Glomerular visceral epithelial cell (primary cell): ENCODE results near the gene CLASRP.
"Not testable (repeated sequence)": the region's sequence is repeated elsewhere in the genome, so short reads cannot be mapped to it uniquely, and the experiment has no call there.

Experiments used
- DNase-seq: peaks from one replicate; pipeline ENCODE4 v3.0.0-alpha.2; 2016; ENCODE audit errors: extremely low spot score

CLASRP gene

DNA sequence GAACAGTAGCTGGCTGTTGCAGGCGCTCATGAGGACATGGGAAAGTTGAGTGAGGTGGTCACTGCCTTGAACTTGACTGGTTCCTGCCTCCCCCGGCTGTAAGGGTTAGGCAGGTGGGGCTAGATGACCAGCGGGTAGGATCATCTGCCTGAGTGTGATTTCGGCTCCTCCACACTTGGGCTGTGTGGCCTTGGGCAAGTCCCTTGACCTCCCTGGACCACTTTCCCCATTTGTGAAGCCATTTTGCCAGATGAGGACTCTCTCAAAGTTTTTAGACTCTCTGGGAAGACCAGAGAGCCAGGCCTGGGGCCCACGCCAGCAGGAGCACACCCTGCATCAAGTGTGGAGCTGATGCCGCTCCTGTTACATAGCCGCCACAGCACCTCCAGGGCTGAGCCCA, 63.6 kb downstream of the CLASRP start:
- DNase-seq, result no peak

DNA sequence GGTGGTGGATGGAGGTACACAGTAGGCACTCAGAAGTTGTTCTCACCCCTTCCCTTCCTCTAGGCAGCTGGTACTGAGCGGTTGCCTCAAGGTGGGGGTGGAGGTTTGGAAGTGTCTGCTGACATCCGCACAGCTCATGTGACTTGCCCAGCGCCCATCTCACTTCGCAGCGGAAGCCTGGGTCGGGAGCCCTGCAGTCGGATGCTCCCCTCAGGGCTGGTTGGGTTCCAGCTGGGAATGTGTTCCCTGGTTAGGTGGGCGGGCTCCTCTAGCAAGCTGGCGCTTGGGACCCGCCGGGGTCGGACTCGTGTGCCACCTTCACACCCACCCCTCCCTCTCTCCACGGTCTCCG, 64.3 kb downstream of the CLASRP start:
- no peak for DNase-seq

DNA sequence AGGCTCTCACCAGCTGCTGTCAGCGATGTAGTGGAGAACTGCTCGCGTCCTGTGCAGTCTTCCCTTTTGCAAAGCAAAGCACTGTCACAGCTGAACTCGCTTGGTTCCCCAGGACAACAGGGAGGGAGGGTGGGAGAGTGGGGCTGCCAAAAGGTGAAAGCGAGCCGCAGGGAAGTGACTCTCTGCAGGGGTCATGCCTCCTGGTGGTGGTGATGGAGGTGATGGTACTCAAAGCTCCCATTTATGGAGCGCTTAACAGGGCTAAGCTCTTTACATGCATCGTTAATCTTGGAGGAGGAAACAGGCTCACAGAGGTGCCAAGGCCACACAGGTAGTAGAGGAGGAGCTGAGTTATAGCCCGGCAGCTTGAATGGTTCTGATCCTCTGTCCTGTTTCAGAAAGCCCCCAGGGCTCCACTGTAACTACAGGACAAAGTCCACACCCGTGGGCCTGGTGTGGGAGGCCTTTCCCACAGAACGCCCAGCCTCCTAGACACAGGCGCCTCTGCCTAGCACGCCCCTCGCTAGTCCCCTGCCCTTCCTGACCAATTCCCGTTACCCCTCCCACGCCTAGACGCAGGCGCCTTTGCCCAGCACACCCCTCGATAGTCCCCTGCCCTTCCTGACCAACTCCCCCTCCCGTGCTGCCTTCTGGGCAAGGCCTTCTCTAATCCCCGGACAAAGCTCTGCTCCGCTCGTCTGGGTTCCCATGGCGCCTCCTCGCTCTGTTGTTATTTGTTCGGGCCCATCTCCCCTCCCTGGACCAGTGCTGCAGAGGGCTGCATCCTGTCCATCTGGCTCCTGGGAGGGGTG, 64.9 kb downstream of the CLASRP start:
- no peak for DNase-seq

DNA sequence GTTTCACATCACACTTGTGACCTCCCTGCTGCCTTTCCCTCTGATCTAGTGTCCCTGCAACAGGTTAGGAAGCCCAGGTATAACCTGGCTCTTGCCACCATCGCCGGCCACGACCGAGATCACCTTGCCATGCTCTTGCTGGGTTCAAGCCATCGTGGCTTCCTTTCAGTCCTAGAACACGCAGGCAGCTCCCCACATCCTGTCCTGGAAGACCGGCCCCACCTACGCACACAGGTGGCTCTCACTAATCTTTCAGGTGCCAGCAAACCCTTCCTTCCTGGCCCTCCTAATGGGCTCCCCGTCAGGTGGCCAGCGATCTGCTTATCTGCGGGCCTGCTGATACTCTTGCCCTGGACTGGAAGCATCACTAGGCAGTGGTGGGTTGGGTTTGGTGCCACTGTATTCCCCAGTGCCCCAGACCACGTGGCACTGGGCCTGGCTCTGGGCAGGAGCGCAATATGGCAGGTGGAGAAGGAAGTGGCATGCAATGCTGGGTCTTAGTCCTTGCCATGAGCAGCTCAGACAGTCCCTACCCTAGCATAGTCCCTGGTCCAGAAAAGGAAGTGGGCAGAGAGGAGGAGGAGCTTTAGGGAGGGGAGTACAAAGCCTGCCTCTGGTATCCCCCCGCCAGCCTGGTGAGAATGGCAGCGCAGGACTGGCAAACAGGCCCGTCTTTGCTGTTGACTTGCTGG, 66.0 kb downstream of the CLASRP start:
- no peak for DNase-seq

DNA sequence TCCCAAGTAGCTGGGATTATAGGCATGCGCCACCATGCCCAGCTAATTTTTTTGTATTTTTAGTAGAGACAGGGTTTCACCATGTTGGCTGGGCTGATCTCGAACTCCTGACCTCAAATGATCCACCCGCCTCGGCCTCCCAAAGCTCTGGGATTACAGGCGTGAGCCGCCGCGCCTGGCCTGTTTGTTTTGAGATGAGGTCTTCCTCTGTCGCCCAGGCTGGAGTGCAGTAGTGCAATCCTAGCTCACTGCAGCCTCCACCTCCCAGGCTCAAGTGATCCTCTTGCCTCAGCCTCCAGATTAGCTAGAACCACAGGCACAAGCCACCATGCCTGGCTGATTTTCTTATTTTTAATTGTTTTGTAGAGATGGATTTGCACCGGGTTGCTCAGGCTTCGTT, 67.5 kb downstream of the CLASRP start:
- not testable (repeated sequence) for DNase-seq

DNA sequence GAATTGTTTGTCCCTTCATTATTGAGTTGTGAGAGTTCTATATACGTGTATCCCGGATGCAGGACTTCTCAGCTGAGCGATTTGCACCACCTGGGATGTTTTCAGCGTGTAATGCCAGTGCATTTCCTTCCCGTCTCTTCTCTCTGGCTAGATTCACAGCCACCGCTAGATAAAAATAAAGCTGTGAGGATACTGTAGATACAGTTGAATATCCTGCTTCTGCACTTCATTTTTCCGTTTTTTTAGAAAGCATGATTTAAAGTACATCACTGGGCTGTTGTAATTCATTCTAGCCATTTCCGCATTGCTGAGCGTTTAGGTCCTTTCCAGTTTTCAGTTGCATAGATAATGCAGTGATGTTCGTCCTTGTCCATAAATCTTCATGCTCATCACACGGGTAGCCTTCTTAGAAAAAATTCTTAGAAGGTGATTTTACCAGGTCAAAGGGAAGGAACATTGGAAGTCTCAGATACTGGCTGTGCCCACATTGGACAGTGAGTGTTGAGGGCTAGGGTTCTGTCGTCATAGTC, 68.8 kb downstream of the CLASRP start:
- DNase-seq, result no peak

DNA sequence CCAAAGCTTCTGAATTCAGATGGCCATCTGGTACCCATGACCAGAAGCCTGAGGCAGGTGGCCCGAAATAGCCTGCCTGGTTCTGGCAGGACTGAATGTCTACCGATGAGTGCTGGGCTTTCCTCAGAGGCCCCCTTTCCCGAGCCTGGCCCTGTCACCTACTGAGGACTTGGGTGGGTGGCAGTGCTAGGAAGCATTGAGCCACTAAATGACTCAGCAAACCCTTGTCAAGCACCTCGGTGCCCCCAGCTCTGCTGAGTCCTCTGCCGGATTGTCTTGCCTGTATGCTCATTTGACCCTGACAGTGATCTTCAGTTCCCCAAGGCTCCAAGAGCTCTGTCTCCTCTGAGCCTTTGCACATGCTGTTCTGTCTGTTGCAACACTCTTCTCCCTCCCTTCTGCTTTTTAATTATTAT, 72.0 kb downstream of the CLASRP start:
- no peak for DNase-seq

DNA sequence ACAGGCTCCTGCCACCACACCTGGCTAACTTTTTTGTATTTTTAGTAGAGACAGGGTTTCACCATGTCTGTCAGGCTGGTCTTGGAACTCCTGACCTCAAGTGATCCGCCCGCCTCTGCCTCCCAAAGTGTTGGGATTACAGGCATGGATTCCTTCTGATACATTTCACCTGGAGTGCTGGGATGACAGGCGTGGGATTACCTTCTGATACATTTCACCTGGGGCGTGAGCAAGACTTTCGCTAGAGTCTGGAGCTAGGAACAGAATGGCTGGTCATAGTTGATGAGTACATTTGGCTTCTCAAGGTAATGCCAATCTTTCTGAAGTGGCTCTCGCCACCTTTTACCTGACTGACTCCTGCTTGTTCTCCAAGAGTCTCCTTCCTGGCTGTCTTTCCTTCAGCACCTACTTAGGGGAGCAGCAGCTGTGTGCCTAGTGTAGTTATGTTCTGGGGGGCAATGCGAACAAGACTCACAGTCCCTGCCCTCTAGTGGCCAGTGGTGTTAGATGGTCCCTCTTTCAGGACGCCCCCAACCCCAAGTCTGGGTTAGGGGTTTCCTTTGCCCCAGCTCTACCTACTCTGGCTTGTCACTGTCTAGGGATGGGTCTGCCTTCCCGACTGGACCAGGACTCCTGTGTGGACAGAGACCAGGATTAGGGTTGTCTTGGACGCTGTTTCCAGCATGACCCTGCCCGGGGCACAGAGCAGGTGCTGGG, 73.4 kb downstream of the CLASRP start:
- DNase-seq, result no peak

DNA sequence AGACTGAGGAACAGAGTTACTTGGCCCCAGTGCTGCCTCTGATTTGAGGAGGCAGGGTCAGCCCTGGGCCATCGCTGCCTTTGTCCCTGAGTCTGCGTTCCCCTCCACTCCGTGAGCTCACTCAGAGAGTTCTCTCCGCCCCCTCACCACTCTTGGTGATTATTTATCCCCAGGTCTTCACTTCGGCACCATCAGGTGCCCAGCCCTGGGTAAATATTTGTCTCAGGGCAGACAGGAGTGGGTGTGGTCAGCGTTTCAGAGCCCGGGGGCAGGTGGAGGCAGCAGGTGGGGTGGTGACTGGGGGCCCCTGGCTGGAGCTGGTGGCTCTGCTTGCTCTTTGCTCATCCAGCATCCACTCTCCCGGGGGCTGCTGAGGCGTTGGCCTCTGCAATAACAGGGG, 74.8 kb downstream of the CLASRP start:
- no peak for DNase-seq

DNA sequence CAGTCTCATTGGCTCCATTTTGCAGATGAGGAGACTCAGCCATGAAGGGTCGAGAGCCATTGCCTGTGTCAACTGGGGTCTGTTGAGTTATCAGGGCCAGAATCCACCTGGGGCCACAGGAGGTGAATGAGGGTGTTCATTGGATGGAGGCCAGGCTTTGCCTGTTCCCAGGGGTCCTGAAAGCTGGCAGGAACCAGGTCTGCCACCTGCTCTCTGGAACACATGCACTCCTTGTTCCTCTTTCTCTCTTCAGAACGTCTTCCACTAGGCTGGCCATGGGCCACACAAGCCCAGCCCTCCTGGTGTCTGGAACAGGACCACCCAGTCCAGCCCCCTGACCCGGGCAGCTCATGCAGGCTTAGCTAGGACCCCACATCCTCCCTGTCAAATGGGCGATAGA, 75.3 kb downstream of the CLASRP start:
- DNase-seq, result no peak

DNA sequence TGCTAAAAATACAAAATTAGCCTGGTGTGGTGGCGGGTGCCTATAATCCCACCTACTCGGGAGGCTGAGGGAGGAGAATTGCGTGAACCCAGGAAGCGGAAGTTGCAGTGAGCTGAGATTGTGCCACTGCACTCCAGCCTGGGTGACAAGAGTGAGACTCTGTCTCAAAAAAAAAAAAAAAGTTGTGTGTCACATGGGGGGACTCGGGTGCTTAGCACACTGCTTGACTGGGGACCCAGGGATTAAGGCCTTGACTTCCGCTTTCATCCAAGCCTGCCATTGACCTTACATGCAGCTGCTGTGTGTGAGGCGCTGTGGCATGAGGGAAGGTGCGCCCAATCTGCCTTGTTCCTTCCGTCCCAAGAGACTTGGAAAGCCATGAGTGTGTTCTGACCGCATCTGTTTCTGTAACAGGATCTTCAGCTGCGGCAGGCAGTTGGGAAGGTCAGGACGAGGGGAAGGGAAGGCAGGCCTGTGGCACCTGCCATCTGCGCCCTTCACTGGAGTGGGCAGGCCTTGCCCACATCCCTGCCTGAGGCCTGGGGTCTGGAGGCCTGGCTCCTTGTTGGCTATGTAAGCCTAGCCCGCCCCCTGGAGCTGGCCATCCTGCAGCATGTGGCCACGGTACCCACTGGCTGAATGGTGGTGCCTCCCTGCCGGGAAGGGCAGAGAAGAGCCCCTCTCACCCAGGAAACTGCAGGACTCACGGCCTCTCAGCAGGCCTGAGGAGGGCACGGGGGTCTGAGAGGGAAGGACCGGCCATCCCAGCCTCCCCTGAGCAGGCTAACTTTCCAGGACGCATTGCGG, 77.2 kb downstream of the CLASRP start:
- no peak for DNase-seq

DNA sequence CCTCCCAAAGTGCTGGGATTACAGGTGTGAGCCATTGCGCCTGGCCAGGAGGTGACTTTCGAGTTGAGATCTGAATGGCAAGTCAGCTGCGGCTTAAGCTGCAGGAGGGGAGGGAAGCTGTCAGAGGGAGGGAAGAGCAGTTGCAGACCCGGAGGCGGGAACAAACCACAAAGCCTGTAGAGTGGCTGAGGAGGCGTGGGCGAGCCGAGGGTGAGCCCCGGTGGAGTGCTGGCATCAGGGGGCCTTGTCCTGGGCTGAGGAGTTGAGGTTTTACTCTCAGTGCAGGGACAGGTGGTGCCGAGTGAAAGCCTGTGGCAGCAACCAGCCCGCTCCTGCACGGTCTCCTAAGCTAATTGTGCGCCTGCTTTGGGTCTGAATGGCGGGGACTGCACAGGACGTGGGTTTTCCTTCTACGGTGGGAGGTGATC, 78.3 kb downstream of the CLASRP start:
- DNase-seq, result no peak

DNA sequence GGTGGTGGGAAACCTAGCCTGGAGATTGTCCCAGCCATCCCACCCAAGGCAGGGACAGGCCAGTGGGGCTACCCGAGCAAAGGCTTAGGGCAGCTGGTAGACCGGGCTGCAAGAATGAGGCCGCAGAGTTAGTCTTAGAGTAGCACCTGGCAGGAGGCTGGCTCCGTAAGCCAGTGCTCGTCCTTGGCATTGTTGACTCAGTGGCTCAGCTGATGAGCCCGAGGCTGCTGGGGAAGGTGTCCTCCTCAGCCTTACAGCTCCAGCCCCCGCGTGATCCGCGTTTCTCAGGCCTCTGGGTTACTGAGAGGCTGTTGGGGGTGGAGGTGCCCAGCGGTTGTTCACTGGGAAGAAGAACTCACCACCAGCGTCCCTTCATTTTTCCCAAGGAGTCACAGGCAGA, 78.8 kb downstream of the CLASRP start:
- DNase-seq, result no peak

DNA sequence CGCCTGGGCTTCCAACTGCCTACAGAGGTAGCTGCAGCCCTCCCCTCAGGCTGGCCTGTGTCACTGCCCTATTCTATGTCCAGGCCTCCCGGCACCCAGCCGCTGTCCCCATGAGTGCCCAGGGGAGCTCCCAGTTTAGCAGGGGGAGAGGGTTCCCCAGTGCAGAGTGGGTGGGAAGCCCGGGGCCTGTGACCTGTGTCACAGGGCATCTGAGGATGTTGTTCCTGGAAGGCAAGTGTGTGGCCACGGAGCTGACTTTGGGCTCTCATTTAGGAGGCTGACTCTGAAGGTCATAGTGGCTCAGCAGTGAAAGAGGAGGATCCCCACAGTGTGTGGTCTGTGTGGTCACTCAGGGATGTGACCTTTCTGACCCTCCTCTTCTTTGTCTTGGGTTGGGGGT, 79.3 kb downstream of the CLASRP start:
- DNase-seq, result no peak

DNA sequence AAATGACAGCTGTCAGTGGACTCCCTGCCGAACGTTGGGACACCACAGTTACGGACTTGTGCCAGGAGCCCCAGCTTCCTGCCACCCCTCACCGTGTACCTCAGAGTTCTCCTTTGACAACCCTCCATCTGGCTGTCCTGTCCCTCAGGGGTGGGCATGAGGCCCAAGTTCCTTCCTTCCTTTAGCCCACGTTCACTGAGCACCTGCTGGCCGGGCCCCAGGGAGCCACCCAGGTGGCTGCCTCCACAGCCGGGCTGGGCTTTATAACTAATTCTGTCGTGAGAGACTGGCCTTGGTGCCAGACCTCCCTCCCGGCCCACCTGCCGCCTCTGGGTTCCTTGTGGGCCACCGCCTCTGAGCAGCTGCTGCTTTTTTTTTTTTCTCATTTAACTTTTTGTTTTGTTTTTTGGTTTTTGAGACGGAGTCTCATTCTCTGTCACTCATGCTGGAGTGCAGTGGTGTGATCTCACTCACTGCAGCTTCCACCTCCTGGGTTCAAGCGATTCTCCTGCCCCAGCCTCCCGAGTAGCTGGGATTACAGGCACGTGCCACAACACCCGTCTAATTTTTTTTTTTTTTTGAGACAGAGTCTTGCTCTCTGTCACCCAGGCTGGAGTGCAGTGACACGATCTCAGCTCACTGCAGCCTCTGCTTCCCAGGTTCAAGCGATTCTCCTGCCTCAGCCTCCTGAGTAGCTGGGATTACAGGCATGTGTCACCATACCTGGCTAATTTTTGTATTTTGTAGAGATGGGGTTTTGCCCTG, 79.9 kb downstream of the CLASRP start:
- not testable (repeated sequence) for DNase-seq

DNA sequence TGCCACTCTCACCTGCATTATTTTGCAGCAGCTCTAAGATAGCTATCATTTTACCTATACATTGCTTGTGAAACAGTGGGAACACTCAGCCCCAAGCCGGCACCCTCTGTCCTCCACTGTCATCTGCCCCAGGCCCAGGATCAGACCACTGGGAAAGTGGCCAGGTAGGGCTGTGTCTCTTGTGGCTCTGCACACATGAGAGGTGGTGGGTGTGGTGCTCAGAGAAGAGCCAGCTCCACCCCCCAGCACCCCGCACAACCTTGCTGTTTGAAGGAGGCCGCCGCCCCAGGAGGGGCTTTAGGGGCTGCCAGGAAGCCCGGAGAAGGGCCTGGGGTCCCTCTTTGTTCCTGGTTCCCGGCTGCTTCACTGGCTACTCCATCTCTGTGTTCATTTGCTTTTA, 80.7 kb downstream of the CLASRP start:
- DNase-seq, result no peak
